GM18951 (cell line): ENCODE measurements around the gene BACH1.

Experiments
- POLR2A ChIP-seq: IDR thresholded peaks from 4 replicates; pipeline ENCODE4 v1.6.1; 2011; ENCODE audit warnings: mild to moderate bottlenecking; ENCODE audit not compliant: insufficient read length, insufficient read depth; ENCODE audit errors: extremely low read depth
- in situ Hi-C: fragments of 300-500 bp; cut with MboI; formaldehyde crosslinking; loops from one replicate; pipeline ENCODE4 v1.12.0; 2022; ENCODE audit warnings: low sequenced_read_pairs, mixed read lengths, inconsistent platforms; ENCODE audit not compliant: unreplicated experiment

The BACH1 gene

GRCh38 chr21:29311802-29312201 lies 13.1 kb downstream of the BACH1 start:
- no peak for TF ChIP-seq POLR2A
- in situ Hi-C loops = no loop called here

DNA sequence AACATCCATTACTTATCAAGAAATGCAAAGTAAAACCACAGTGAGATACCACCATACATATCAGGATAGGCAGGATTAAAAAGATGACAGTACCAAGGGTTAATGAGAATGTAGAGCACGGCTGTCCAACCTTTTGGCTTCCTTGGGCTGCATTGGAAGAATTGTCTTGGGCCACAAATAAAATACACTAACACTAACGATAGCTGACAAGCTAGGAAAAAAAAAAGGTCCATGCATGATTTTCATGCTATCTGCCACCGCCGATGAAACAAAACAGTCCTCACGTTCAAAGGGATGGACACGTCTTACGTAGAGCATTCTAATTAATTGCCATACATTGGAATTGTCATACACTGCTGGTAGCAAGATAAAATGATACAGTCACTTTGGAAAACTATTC lies 14.3 kb downstream of the BACH1 start:
- TF ChIP-seq POLR2A = no peak
- in situ Hi-C loops = no loop called here

- TF ChIP-seq POLR2A = no peak
- in situ Hi-C loops = no loop called here
Observed at GRCh38 chr21:29313662-29314408, 15.1 kb downstream of the BACH1 start.

- no peak for TF ChIP-seq POLR2A
- in situ Hi-C loops = no loop called here
Observed at GRCh38 chr21:29315131-29315749, 16.5 kb downstream of the BACH1 start.

DNA sequence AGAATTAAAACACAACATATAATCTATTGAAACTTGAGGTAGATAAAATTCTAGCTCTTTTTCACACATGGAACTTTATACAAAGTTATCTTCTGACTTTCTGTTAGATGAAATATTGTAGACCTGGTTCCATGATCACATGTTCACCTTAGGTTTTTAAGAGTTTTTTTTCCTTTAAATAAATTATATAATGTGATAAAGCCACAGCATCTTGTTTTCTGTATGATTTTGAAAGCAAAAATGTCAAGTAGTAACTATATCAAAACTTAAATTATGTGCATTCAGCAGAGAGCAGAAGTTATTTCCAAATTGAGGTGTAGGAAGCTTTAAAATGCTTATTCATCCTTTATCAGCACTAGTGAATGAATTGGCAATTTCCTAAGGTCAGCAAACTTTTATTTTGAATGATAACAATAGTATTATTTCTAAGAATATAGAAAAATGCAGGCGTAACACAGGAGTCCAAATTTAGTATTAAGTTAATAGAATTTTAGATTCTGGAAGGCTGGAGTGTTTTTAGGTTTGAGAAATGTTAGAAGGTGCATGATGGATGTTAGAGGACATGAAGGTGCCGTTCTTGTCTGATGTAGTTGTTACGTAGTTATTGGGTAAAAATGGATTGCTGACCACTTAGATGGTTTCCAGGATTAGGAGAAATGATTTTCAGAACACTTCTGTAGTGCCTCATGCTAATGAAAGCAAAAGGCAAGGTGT lies 17.5 kb downstream of the BACH1 start:
- in situ Hi-C loops = no loop called here

GRCh38 chr21:29316806-29317205 lies 18.1 kb downstream of the BACH1 start:
- TF ChIP-seq POLR2A = no peak
- in situ Hi-C loops = no loop called here

More for the DNA sequence above, 17.5 kb downstream of the BACH1 start:
- TF ChIP-seq POLR2A = no peak

- in situ Hi-C loops = no loop called here
- no peak for TF ChIP-seq POLR2A
Observed at GRCh38 chr21:29318354-29318753, 19.6 kb downstream of the BACH1 start.

DNA sequence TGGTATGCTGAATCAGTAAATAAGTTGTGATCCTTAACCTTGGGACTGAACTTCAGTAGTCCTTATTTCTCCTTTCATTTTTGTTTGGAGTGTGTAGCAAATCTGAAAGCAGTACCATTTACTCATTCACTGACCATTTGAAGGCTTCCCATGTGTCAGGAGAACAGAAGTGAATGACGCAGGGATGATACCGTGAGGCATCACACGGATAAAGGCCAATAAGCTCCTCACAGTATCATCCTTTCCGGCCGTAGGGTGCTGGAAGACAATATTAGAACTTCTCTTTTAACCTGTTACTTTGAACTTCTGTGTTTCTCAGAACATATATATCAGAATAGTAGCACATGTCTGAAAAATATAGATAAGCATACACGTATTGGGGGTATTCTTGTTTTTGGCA lies 21.3 kb downstream of the BACH1 start:
- no peak for TF ChIP-seq POLR2A
- in situ Hi-C loops = no loop called here

GRCh38 chr21:29321217-29321616 lies 22.5 kb downstream of the BACH1 start:
- in situ Hi-C loops = no loop called here
- no peak for TF ChIP-seq POLR2A

- in situ Hi-C loops = no loop called here
- TF ChIP-seq POLR2A = no peak
Observed at GRCh38 chr21:29321932-29322928, 23.5 kb downstream of the BACH1 start.

GRCh38 chr21:29323189-29323588 lies 24.5 kb downstream of the BACH1 start:
- in situ Hi-C loops = no loop called here
- no peak for TF ChIP-seq POLR2A

DNA sequence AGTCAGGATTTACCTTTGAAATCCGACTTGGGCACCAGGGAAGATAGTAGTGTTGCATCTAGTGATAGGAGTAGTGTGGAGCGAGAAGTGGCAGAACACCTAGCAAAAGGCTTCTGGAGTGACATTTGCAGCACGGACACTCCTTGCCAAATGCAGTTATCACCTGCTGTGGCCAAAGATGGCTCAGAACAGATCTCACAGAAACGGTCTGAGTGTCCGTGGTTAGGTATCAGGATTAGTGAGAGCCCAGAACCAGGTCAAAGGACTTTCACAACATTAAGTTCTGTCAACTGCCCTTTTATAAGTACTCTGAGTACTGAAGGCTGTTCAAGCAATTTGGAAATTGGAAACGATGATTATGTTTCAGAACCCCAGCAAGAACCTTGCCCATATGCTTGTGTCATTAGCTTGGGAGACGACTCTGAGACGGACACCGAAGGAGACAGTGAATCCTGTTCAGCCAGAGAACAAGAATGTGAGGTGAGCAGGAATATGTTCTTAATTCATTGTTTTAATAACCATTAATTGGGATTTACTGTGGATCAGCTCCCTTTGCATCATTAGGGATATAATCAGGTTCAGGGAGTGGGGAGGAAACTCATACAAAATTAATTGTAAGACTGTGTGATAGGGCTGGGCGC lies 28.3 kb downstream of the BACH1 start:
- in situ Hi-C loops = no loop called here
- no peak for TF ChIP-seq POLR2A

DNA sequence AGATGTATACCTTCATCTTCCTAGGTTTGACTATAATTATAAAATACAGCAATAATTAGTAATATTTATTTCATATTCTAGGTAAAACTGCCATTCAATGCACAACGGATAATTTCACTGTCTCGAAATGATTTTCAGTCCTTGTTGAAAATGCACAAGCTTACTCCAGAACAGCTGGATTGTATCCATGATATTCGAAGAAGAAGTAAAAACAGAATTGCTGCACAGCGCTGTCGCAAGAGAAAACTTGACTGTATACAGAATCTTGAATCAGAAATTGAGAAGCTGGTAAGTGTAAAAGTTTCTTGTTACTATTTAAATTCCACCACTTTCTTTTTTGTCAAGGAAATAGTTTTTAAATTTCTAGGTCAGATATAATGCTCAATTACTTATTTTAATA lies 30.7 kb downstream of the BACH1 start:
- TF ChIP-seq POLR2A = no peak
- in situ Hi-C loops = no loop called here

DNA sequence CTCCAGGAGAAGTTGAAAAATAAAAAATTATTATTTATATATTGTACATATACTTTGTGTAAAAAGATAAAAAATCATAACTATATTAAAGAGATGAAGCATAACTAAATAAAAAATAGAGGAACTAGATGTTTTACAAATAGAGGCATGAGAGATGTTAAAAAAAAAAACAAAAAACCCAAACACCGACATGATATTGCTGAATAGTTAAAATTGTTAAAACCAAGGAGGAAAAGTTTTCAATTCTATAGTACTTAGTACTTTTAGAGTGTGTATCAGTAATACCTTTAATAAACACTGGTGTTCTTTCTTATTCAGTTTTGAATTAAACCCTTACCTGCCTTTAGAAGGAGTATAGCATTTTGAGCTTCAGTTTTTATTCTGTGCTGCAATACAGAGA lies 32.1 kb downstream of the BACH1 start:
- in situ Hi-C loops = no loop called here
- TF ChIP-seq POLR2A = no peak
